MCF 10A (cell line): ENCODE measurements around the gene DUSP14. TPM values are rescaled to one million over a fixed set of nuclear protein-coding genes. Genes with fewer than 3 reads are reported as not detected.
A peak's percentile ranks its signal among the peaks of the same experiment; 100 is the strongest.

Source experiments
- BruUV-seq: library from RNA; stranded (reverse); fragments of 400-500 nt; replicated peaks from 2 replicates; lab custom pipeline; 2021; lab: Mats Ljungman, UMichigan
- CTCF ChIA-PET: fragments of 300-600 bp; sonication (Branson Sonifier 250); formaldehyde crosslinking; extraction: SDS; loops from one replicate; lab custom pipeline; 2021; ENCODE audit warnings: antibody characterized with exemption, inconsistent platforms; lab: Yijun Ruan, JAX
- POLR2A ChIA-PET: fragments of 300-600, 350-650 bp; sonication (Branson Sonifier 250); formaldehyde crosslinking; extraction: SDS; loops from one replicate; lab custom pipeline; 2020; ENCODE audit warnings: antibody characterized with exemption, inconsistent platforms; lab: Yijun Ruan, JAX
- DNase-seq: peaks from one replicate; pipeline ENCODE4 v3.0.0-alpha.2; 2018; ENCODE audit not compliant: unreplicated experiment
- H3K27ac Mint-ChIP-seq: one replicate; pipeline ENCODE4 v1.8.0; 2022; ENCODE audit warnings: mild to moderate bottlenecking, low read depth, mixed read lengths; ENCODE audit not compliant: unreplicated experiment
- H3K27me3 Mint-ChIP-seq: one replicate; pipeline ENCODE4 v1.8.0; 2022; ENCODE audit warnings: mixed read lengths; ENCODE audit not compliant: insufficient read depth, unreplicated experiment
- H3K36me3 Mint-ChIP-seq: one replicate; pipeline ENCODE4 v1.8.0; 2022; ENCODE audit warnings: mild to moderate bottlenecking, moderate library complexity, mixed read lengths; ENCODE audit not compliant: insufficient read depth, unreplicated experiment
- H3K4me1 Mint-ChIP-seq: one replicate; pipeline ENCODE4 v1.8.0; 2022; ENCODE audit warnings: mixed read lengths; ENCODE audit not compliant: insufficient read depth, unreplicated experiment
- H3K4me3 Mint-ChIP-seq: one replicate; pipeline ENCODE4 v1.8.0; 2022; ENCODE audit warnings: mild to moderate bottlenecking, moderate library complexity, mixed read lengths; ENCODE audit not compliant: unreplicated experiment
- H3K9me3 Mint-ChIP-seq: one replicate; pipeline ENCODE4 v1.8.0; 2022; ENCODE audit warnings: mixed read lengths; ENCODE audit not compliant: unreplicated experiment
- intact Hi-C: fragments of 100-400 bp; cut with micrococcal nuclease; formaldehyde crosslinking; loops from 2 replicates; pipeline ENCODE4 v1.14.1; 2022
- total RNA-seq: library from RNA; stranded (reverse); gene quantifications from 2 replicates; pipeline ENCODE4 v1.2.3, GENCODE V29; 2022
- TF ChIP-seq, protein P1 (sequence below): fragments of 200-600 bp; IDR thresholded peaks from one replicate; pipeline ENCODE4 v1.8.0; 2022; ENCODE audit warnings: antibody characterized with exemption, mild to moderate bottlenecking; ENCODE audit not compliant: unreplicated experiment

DUSP14 gene
- total RNA-seq, 1 experiment from 2014 or later = 39.4 TPM

GRCh38 chr17:37520174-37520573 is 30.5 kb downstream of the DUSP14 start:
- Mint-ChIP-seq H3K27ac (no peak overlapping the region), H3K27me3 (no peaks in the 10 kb centered on the region), H3K9me3 (no peaks in the 10 kb centered on the region), H3K4me1 (no peaks in the 10 kb centered on the region), H3K36me3 (peaks cover 64% of the 10 kb centered on the region), H3K4me3 (no peak overlapping the region)
- TF ChIP-seq, protein P1, sequence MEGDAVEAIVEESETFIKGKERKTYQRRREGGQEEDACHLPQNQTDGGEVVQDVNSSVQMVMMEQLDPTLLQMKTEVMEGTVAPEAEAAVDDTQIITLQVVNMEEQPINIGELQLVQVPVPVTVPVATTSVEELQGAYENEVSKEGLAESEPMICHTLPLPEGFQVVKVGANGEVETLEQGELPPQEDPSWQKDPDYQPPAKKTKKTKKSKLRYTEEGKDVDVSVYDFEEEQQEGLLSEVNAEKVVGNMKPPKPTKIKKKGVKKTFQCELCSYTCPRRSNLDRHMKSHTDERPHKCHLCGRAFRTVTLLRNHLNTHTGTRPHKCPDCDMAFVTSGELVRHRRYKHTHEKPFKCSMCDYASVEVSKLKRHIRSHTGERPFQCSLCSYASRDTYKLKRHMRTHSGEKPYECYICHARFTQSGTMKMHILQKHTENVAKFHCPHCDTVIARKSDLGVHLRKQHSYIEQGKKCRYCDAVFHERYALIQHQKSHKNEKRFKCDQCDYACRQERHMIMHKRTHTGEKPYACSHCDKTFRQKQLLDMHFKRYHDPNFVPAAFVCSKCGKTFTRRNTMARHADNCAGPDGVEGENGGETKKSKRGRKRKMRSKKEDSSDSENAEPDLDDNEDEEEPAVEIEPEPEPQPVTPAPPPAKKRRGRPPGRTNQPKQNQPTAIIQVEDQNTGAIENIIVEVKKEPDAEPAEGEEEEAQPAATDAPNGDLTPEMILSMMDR = no peak
- ChIA-PET POLR2A (no interaction called here), CTCF (interaction anchor here (2.0 kb wide), 1 partner anchor 147 kb away, joined by 7 read pairs; no protein-coding TSS in a partner anchor)
- no TSS peak for BruUV-seq
- no peak for DNase-seq
- intact Hi-C loops = loop anchor here (10.0 kb wide), 1 partner anchor 145 kb away; the partner anchor contains the start of gene C17orf78

DNA sequence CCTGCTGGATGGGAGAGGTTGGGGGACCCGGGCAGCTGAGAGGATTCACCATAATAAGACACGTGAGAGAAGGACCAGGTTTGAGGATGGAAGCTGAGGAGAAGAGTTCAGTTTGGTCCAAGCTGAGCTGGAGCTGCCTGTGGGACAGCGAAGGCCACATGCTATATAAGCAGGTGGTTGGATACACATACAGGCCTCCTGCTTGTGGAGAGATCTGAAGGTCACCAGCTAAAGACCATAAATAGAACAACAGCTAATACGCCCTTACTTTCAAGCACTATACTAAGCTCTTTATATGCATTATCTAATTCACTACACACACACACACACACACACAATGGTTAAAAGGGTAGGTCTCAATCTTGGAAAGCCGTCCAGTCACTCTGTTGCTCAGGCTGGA is 32.1 kb downstream of the DUSP14 start:
- no peaks in the 10 kb centered on the region for H3K9me3 Mint-ChIP-seq
- peaks cover 58% of the 10 kb centered on the region for H3K36me3 Mint-ChIP-seq
- no peak overlapping the region for H3K4me3 Mint-ChIP-seq
- intact Hi-C loops = loop anchor here (10.0 kb wide), 1 partner anchor 147 kb away; the partner anchor contains the start of gene C17orf78
- no peaks in the 10 kb centered on the region for H3K27me3 Mint-ChIP-seq
- TF ChIP-seq, protein P1 = no peak
- DNase-seq = no peak
- BruUV-seq = no TSS peak
- CTCF ChIA-PET = interaction anchor here (1.2 kb wide), 1 partner anchor 48 kb away, joined by 7 read pairs; no protein-coding TSS in a partner anchor
- no peak overlapping the region for H3K27ac Mint-ChIP-seq
- H3K4me1 Mint-ChIP-seq = no peaks in the 10 kb centered on the region
- POLR2A ChIA-PET = no interaction called here

DNA sequence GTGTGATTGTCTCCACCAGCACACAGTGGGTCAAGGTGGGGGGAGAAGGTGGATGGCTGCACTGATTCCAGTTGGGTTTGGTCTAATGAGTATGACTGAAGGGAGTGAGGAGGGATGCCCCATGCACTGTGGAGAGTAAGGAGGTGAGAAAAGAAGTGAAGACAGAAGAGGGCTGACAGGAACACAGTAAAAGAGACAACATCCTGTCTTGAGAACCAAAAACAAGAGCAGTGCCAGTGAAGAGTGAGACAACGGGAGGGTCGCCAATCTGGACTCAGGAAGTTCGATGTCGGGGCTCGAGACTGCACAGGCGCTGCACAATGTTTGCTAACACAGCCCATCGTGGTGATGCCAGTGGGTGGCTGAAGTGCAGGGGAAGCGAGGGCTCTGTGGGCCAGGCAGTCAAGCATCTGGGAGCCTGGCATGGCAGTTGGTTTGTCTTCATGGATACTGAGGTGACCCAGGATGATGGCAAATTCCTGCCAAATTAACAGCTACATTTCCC is 34.1 kb downstream of the DUSP14 start:
- H3K4me3 Mint-ChIP-seq = no peak overlapping the region
- H3K27ac Mint-ChIP-seq = no peak overlapping the region
- H3K27me3 Mint-ChIP-seq = no peaks in the 10 kb centered on the region
- intact Hi-C loops = loop anchor here (10.0 kb wide), 1 partner anchor 149 kb away; the partner anchor contains the start of gene C17orf78
- H3K4me1 Mint-ChIP-seq = no peaks in the 10 kb centered on the region
- CTCF ChIA-PET = interaction anchor here (1.1 kb wide), 1 partner anchor 46 kb away, joined by 3 read pairs; no protein-coding TSS in a partner anchor
- BruUV-seq = no TSS peak
- POLR2A ChIA-PET = interaction anchor here (0.6 to 1.3 kb wide), 3 partner anchors 11 to 84 kb away, joined by 4 read pairs; no protein-coding TSS in a partner anchor
- H3K9me3 Mint-ChIP-seq = no peaks in the 10 kb centered on the region
- TF ChIP-seq, protein P1 = no peak
- DNase-seq = no peak
- H3K36me3 Mint-ChIP-seq = peaks cover 56% of the 10 kb centered on the region

DNA sequence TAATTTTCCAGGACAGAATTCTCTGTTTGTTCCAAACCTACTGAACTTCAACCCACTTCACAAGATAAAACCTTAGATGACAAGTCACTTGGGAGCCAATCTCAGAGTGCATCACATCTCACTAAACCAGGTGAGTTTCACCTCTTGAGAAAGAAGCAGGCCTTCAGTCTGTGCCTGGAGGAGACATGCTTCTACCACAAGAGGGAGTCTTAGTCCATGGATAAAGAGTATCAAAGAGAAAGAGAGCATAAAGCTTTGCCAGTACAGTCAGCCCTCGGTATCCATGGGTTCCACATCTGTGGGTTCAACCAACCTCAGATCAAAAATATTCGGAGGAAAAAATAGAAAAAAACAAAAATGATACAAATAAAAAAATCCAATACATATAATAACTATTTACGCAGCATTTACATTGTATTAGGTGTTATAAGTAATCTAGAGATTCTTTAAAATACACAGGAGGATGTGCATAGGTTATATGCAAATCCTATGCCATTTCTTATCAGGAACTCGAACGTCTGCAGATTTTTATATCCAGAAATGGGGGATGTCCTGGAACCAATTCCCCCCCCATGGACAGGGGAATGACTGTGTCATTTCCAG is 37.7 kb downstream of the DUSP14 start:
- intact Hi-C loops = loop anchor here (1.0 to 10.0 kb wide), 2 partner anchors 43 to 153 kb away; partner anchors contain the start of gene C17orf78
- POLR2A ChIA-PET = interaction anchor here (0.7 to 1.4 kb wide), 6 partner anchors 15 to 84 kb away, joined by 3 to 4 read pairs (median 4); partner anchors contain the start of gene SYNRG
- BruUV-seq = no TSS peak
- H3K27ac Mint-ChIP-seq = no peak overlapping the region
- CTCF ChIA-PET = interaction anchor here (0.6 to 4.3 kb wide), 17 partner anchors 14 to 327 kb away, joined by 3 to 34 read pairs (median 4); no protein-coding TSS in a partner anchor
- H3K36me3 Mint-ChIP-seq = peaks cover 69% of the 10 kb centered on the region
- TF ChIP-seq, protein P1 = peak; percentile 50
- DNase-seq = peak; percentile 74
- no peak overlapping the region for H3K4me3 Mint-ChIP-seq
- H3K9me3 Mint-ChIP-seq = no peaks in the 10 kb centered on the region
- no peaks in the 10 kb centered on the region for H3K4me1 Mint-ChIP-seq
- H3K27me3 Mint-ChIP-seq = no peaks in the 10 kb centered on the region
